AG04450 (cell line): Measurements from ENCODE around the gene FGF5. TPM values are rescaled to one million over a fixed set of nuclear protein-coding genes. Genes with fewer than 3 reads are reported as not detected.
A peak's percentile ranks its signal among the peaks of the same experiment; 100 is the strongest.

Experiments used
- CTCF ChIA-PET: fragments of 300-600, 350-600 bp; formaldehyde crosslinking; extraction: SDS; loops from one replicate; lab custom pipeline; 2022; ENCODE audit warnings: antibody characterized with exemption, inconsistent platforms; lab: Charles Lee
- POLR2A ChIA-PET: fragments of 350-600 bp; formaldehyde crosslinking; extraction: SDS; loops from one replicate; lab custom pipeline; 2021; ENCODE audit warnings: antibody characterized with exemption, inconsistent platforms; lab: Yijun Ruan, JAX
- DNase-seq: peaks from one replicate; pipeline ENCODE4 v3.0.0-alpha.2; 2011; ENCODE audit warnings: low read depth, low spot score
- H3K27ac ChIP-seq: one replicate; pipeline ENCODE4 v1.5.1; 2012; ENCODE audit warnings: low read depth, low read length, control low read depth
- H3K27me3 ChIP-seq: one replicate; pipeline ENCODE4 v1.6.0; 2012; ENCODE audit warnings: low read length; ENCODE audit not compliant: control insufficient read depth, insufficient read depth
- H3K4me3 ChIP-seq: 2 replicates; pipeline ENCODE4 v1.5.1; 2011; ENCODE audit warnings: mild to moderate bottlenecking, low read depth, low read length, control low read depth
- H3K9me3 ChIP-seq: 2 replicates; pipeline ENCODE4 v1.5.1; 2012; ENCODE audit warnings: low read length; ENCODE audit not compliant: control insufficient read depth, insufficient read depth
- CTCF ChIP-seq: IDR thresholded peaks from 2 replicates; pipeline ENCODE4 v1.5.1; 2011; ENCODE audit warnings: low read depth, low read length, control low read depth, inconsistent platforms
- polyA plus RNA-seq: library from polyadenylated mRNA; depleted of rRNA; stranded (reverse); fragments of >200 nt; gene quantifications from 2 replicates; pipeline ENCODE4 v1.2.3, GENCODE V29; 2011

FGF5 gene
- polyA plus RNA-seq, 1 experiment, result 39.9 TPM

- POLR2A ChIA-PET, result no interaction called here
- no peak for TF ChIP-seq CTCF
- DNase-seq, result no peak
- no peaks in the 10 kb centered on the region; the same call in 1 of the 2 replicates for H3K9me3 ChIP-seq
- H3K27ac ChIP-seq, result no peak overlapping the region
- H3K27me3 ChIP-seq, result no peaks in the 10 kb centered on the region
- no peak overlapping the region for H3K4me3 ChIP-seq
- CTCF ChIA-PET, result interaction anchor here (0.6 to 2.0 kb wide), 8 partner anchors 10 to 720 kb away, joined by 3 to 7 read pairs (median 4); no protein-coding TSS in a partner anchor
These were observed 66.7 kb downstream of the FGF5 start for GRCh38 chr4:80333121-80333520.

GRCh38 chr4:80334568-80334967 lies 68.1 kb downstream of the FGF5 start:
- ChIA-PET POLR2A (interaction anchor here (2.9 kb wide), 1 partner anchor 69 kb away, joined by 12 read pairs; the partner anchor contains the start of gene FGF5), CTCF (interaction anchor here (0.5 to 4.0 kb wide), 9 partner anchors 9 to 119 kb away, joined by 3 to 59 read pairs (median 4); no protein-coding TSS in a partner anchor)

GRCh38 chr4:80335226-80335553 lies 68.7 kb downstream of the FGF5 start:
- CTCF ChIA-PET, result interaction anchor here (0.5 to 4.0 kb wide), 19 partner anchors 9 to 1383 kb away, joined by 3 to 59 read pairs (median 3); no protein-coding TSS in a partner anchor
- POLR2A ChIA-PET, result interaction anchor here (0.6 to 2.9 kb wide), 2 partner anchors 65 to 69 kb away, joined by 6 to 12 read pairs; partner anchors contain the start of gene FGF5

More at GRCh38 chr4:80334568-80334967, 68.1 kb downstream of the FGF5 start:
- Histone ChIP-seq H3K27me3 (no peaks in the 10 kb centered on the region), H3K9me3 (no peaks in the 10 kb centered on the region; the same call in 1 of the 2 replicates), H3K27ac (no peak overlapping the region), H3K4me3 (no peak overlapping the region)
- no peak for TF ChIP-seq CTCF
- DNase-seq, result no peak

GRCh38 chr4:80335554-80336358 lies 69.3 kb downstream of the FGF5 start, which contains the start of gene CFAP299:
CFAP299 (plus strand) TSS chr4:80335730.
- H3K4me3 ChIP-seq, result peak within 1 kb of the TSS; percentile 82
- H3K9me3 ChIP-seq, result no peaks in the 10 kb centered on the region; the same call in 1 of the 2 replicates
- CTCF ChIA-PET, result interaction anchor here (0.6 to 4.0 kb wide), 20 partner anchors 8 to 1383 kb away, joined by 3 to 59 read pairs (median 4); no protein-coding TSS in a partner anchor
- no peak within 1 kb of the TSS for H3K27ac ChIP-seq
- no peaks in the 10 kb centered on the region for H3K27me3 ChIP-seq
- DNase-seq, result peak; percentile 75
- POLR2A ChIA-PET, result interaction anchor here (0.6 to 2.9 kb wide), 2 partner anchors 66 to 70 kb away, joined by 6 to 12 read pairs; partner anchors contain the start of gene FGF5
- TF ChIP-seq CTCF, result peak; percentile 66

More at GRCh38 chr4:80335226-80335553, 68.7 kb downstream of the FGF5 start:
- DNase-seq, result no peak
- H3K27ac ChIP-seq, result no peak overlapping the region
- no peaks in the 10 kb centered on the region for H3K27me3 ChIP-seq
- H3K9me3 ChIP-seq, result no peaks in the 10 kb centered on the region; the same call in 1 of the 2 replicates
- H3K4me3 ChIP-seq, result peak overlapping the region; percentile 82
- no peak for TF ChIP-seq CTCF
